CD14-positive monocyte (primary cell): ENCODE data around the gene NTRK1. TPM values are rescaled to one million over a fixed set of nuclear protein-coding genes. Genes with fewer than 3 reads are reported as not detected.
A peak's percentile ranks its signal among the peaks of the same experiment; 100 is the strongest.

Experiments used
- DNase-seq, 3 donors: peaks; one replicate each; pipeline ENCODE4 v3.0.0-alpha.2; 2011 to 2022
- H2AFZ ChIP-seq: 2 replicates; pipeline ENCODE4 v1.6.0; 2012; ENCODE audit warnings: mild to moderate bottlenecking, low read depth, low read length, inconsistent platforms; ENCODE audit not compliant: insufficient read depth, poor library complexity, severe bottlenecking
- H3K27ac ChIP-seq, 2 donors: 1 replicate in 1 of 2; 2 replicates in 1 of 2; pipeline ENCODE4 v1.5.1; 2012 to 2013; ENCODE audit warnings: low read length in 2 of 2, control low read depth in 1 of 2, inconsistent platforms in 1 of 2, low read depth in 1 of 2, mild to moderate bottlenecking in 1 of 2
- H3K27me3 ChIP-seq, 2 donors: one replicate each; pipeline versions ENCODE4 v1.6.0 to v1.6.1; 2011 to 2013; ENCODE audit warnings: low read length in 2 of 2; ENCODE audit not compliant: control insufficient read depth in 2 of 2, insufficient read depth in 2 of 2
- H3K36me3 ChIP-seq, 2 donors: replicated peaks in 1 of 2; 1 replicate in 1 of 2; 2 replicates in 1 of 2; pipeline versions ENCODE4 v1.5.1 to v1.6.1; 2012 to 2013; ENCODE audit warnings: low read length in 2 of 2, control low read depth in 1 of 2, inconsistent platforms in 1 of 2, mild to moderate bottlenecking in 1 of 2; ENCODE audit not compliant: insufficient read depth in 2 of 2, control insufficient read depth in 1 of 2
- H3K4me1 ChIP-seq, 2 donors: 1 replicate in 1 of 2; 2 replicates in 1 of 2; pipeline versions ENCODE4 v1.5.1 to v1.6.1; 2012 to 2013; ENCODE audit warnings: low read length in 2 of 2, control low read depth in 1 of 2, inconsistent platforms in 1 of 2, mild to moderate bottlenecking in 1 of 2, moderate library complexity in 1 of 2; ENCODE audit not compliant: insufficient read depth in 2 of 2, control insufficient read depth in 1 of 2
- H3K4me2 ChIP-seq: replicated peaks from 2 replicates; pipeline ENCODE3; 2012; ENCODE audit warnings: low read length, moderate library complexity, mild to moderate bottlenecking; ENCODE audit not compliant: poor library complexity, severe bottlenecking; ENCODE audit errors: extremely low read depth
- H3K4me3 ChIP-seq, 3 experiments: fragments of 200-600 bp in 1 of 3; sonication (generic) in 1 of 3; replicated peaks in 1 of 3; 1 replicate in 2 of 3; 2 replicates in 1 of 3; pipeline ENCODE4 v1.5.1; 2011 to 2013; ENCODE audit warnings: low read length in 3 of 3, mild to moderate bottlenecking in 3 of 3, control low read depth in 2 of 3, low read depth in 2 of 3, inconsistent platforms in 1 of 3, moderate library complexity in 1 of 3
- H3K79me2 ChIP-seq: 2 replicates; pipeline ENCODE4 v1.6.0; 2012; ENCODE audit warnings: mild to moderate bottlenecking, control low read depth, inconsistent platforms, low read length, moderate library complexity; ENCODE audit not compliant: insufficient read depth
- H3K9ac ChIP-seq: 2 replicates; pipeline ENCODE4 v1.6.0; 2017; ENCODE audit warnings: low read length, mild to moderate bottlenecking; ENCODE audit not compliant: insufficient read depth, poor library complexity, severe bottlenecking
- H3K9me3 ChIP-seq, 2 donors: replicated peaks in 1 of 2; 1 replicate in 1 of 2; 2 replicates in 1 of 2; pipeline versions ENCODE4 v1.5.1 to v1.6.1; 2012 to 2013; ENCODE audit warnings: low read length in 2 of 2, control low read depth in 1 of 2; ENCODE audit not compliant: control insufficient read depth in 1 of 2, insufficient read depth in 1 of 2
- H4K20me1 ChIP-seq: 2 replicates; pipeline ENCODE4 v1.6.0; 2012; ENCODE audit warnings: mild to moderate bottlenecking, low read length, control low read depth, moderate library complexity; ENCODE audit not compliant: insufficient read depth
- H3K27ac Mint-ChIP-seq, 7 donors: one replicate each; pipeline ENCODE4 v1.8.0; 2020; ENCODE audit warnings: mild to moderate bottlenecking in 7 of 7, mixed read lengths in 7 of 7, moderate library complexity in 6 of 7, inconsistent platforms in 2 of 7
- H3K27me3 Mint-ChIP-seq, 3 donors: one replicate each; pipeline ENCODE4 v1.8.0; 2021 to 2022; ENCODE audit warnings: low read depth in 3 of 3, mild to moderate bottlenecking in 3 of 3, mixed read lengths in 3 of 3, moderate library complexity in 3 of 3, inconsistent platforms in 1 of 3
- H3K36me3 Mint-ChIP-seq, 2 donors: one replicate each; pipeline ENCODE4 v1.8.0; 2020; ENCODE audit warnings: mixed read lengths in 2 of 2, inconsistent platforms in 1 of 2, mild to moderate bottlenecking in 1 of 2
- H3K4me1 Mint-ChIP-seq: one replicate; pipeline ENCODE4 v1.8.0; 2020; ENCODE audit warnings: mild to moderate bottlenecking, mixed read lengths
- H3K4me3 Mint-ChIP-seq, 2 donors: one replicate each; pipeline ENCODE4 v1.8.0; 2020; ENCODE audit warnings: mild to moderate bottlenecking in 2 of 2, mixed read lengths in 2 of 2, moderate library complexity in 1 of 2
- H3K9me3 Mint-ChIP-seq, 7 donors: one replicate each; pipeline ENCODE4 v1.8.0; 2020 to 2022; ENCODE audit warnings: mixed read lengths in 7 of 7, mild to moderate bottlenecking in 6 of 7, moderate library complexity in 6 of 7, inconsistent platforms in 2 of 7
- CTCF ChIP-seq: fragments of 200-600 bp; IDR thresholded peaks from one replicate; pipeline ENCODE4 v1.8.0; 2022; ENCODE audit warnings: antibody characterized with exemption, mild to moderate bottlenecking
- WGBS: methylation state at CpG from one replicate; pipeline ENCODE4 v1.1.5; 2013; ENCODE audit warnings: missing lambda C conversion rate; ENCODE audit not compliant: insufficient coverage; 5-methylcytosine and 5-hydroxymethylcytosine counted together
- intact Hi-C, 2 donors: fragments of 100-400 bp; cut with micrococcal nuclease; formaldehyde crosslinking; loops; one replicate each; pipeline versions ENCODE4 v1.15.0 to v1.15.1; 2023
- polyA plus RNA-seq, 3 donors: library from polyadenylated mRNA; depleted of rRNA in 1 of 3; unstranded in 2 of 3; stranded (reverse) in 1 of 3; fragments of 300-500 nt in 2 of 3; fragments of >200 nt in 1 of 3; fragmentation: Illumina TruSeq in 2 of 3; gene quantifications; 1 replicate in 2 of 3; 2 replicates in 1 of 3; pipeline ENCODE4 v1.2.3, GENCODE V29; 2012 to 2021

NTRK1 gene
- polyA plus RNA-seq, 3 donors, result 0.03 TPM; not detected in 2

DNA sequence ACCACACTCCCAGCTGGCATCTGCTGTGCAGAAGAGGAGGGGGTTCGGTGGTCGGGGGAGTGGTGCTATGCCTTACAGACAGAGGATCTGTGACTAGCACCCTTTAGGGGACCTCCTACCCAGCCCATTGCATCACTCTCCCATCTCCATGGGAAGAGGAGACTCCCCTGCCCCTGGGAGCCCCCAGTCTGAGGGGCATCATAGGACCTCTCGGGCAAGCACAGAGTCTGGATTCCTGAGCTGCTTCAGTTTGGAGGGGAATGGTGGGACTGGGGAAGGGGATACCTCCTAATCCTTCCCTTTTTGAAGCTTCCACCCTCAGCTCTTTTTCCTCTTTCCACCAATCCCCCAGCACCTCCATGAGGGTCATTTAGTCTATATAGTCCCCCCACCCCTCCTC, 3.1 kb upstream of the NTRK1 start:
- peaks cover 62 to 73% (median 63%) of the 10 kb centered on the region in 3 donors for H3K27me3 Mint-ChIP-seq
- Histone ChIP-seq H2AFZ (no peak overlapping the region), H3K27me3 (peaks cover 42 to 67% of the 10 kb centered on the region in 2 donors), H3K9me3 (peaks cover 0 to 8% of the 10 kb centered on the region in 2 donors), H3K4me1 (peaks cover 5 to 15% of the 10 kb centered on the region in 2 donors), H3K79me2 (no peaks in the 10 kb centered on the region), H3K36me3 (no peaks in the 10 kb centered on the region), H3K9ac (no peak overlapping the region), H3K27ac (no peak overlapping the region), H4K20me1 (no peaks in the 10 kb centered on the region), H3K4me3 (no peak overlapping the region), H3K4me2 (no peak overlapping the region)
- peaks cover 0 to 5% of the 10 kb centered on the region in 2 donors for H3K36me3 Mint-ChIP-seq
- peak overlapping the region in 1 of 2 donors; percentile 76 for H3K4me3 Mint-ChIP-seq
- no peak for DNase-seq
- H3K27ac Mint-ChIP-seq, result no peak overlapping the region
- WGBS, result no CpG with 5 or more reads among the region's 3 CpGs
- intact Hi-C loops, result loop anchor here (10.0 kb wide), 2 partner anchors 63 to 163 kb away; no protein-coding TSS in a partner anchor
- peaks cover 0 to 6% (median 0%) of the 10 kb centered on the region in 7 donors for H3K9me3 Mint-ChIP-seq
- peaks cover 15% of the 10 kb centered on the region for H3K4me1 Mint-ChIP-seq
- TF ChIP-seq CTCF, result no peak

- Histone ChIP-seq H3K27me3 (peaks cover 44 to 73% of the 10 kb centered on the region in 2 donors), H3K79me2 (no peaks in the 10 kb centered on the region), H4K20me1 (no peaks in the 10 kb centered on the region), H3K4me1 (peaks cover 5 to 15% of the 10 kb centered on the region in 2 donors), H2AFZ (no peak overlapping the region), H3K9me3 (peaks cover 0 to 8% of the 10 kb centered on the region in 2 donors), H3K36me3 (no peaks in the 10 kb centered on the region), H3K4me2 (no peak overlapping the region), H3K4me3 (no peak overlapping the region), H3K9ac (no peak overlapping the region), H3K27ac (no peak overlapping the region)
- peaks cover 0 to 6% (median 0%) of the 10 kb centered on the region in 7 donors for H3K9me3 Mint-ChIP-seq
- H3K4me3 Mint-ChIP-seq, result peak overlapping the region in 1 of 2 donors; percentile 76
- TF ChIP-seq CTCF, result no peak
- H3K36me3 Mint-ChIP-seq, result peaks cover 0 to 5% of the 10 kb centered on the region in 2 donors
- H3K27ac Mint-ChIP-seq, result no peak overlapping the region
- intact Hi-C loops, result loop anchor here (10.0 kb wide), 2 partner anchors 64 to 164 kb away; no protein-coding TSS in a partner anchor
- peaks cover 65 to 79% (median 71%) of the 10 kb centered on the region in 3 donors for H3K27me3 Mint-ChIP-seq
- WGBS, result 50% methylated on average over 5 of the region's 5 CpGs
- H3K4me1 Mint-ChIP-seq, result peaks cover 15% of the 10 kb centered on the region
- DNase-seq, result no peak
Observed at GRCh38 chr1:156858555-156858956, 2.1 kb upstream of the NTRK1 start.
